ENCODE results near the gene SLC17A9.

The SLC17A9 gene

DNA sequence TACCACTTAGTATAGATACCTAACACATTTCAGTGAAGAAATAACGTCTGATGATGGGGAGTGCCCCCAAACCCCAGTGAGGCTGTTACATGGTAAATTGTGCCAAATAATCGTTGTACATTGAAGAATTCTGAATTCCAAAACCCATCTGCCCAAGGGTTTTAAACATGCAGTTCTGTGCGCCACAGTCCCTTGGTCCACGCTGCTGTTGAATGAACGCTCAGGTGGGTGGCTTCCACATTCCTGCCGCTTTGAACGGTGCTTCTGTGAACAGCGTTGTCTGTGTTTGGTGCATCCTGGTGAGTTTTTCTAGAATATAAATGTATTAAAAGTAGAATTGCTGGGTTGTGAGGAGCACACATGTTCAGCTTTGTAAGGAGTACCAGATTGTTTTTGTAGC, 11.6 kb upstream of the SLC17A9 start:
- DNase-seq, result no peak

DNA sequence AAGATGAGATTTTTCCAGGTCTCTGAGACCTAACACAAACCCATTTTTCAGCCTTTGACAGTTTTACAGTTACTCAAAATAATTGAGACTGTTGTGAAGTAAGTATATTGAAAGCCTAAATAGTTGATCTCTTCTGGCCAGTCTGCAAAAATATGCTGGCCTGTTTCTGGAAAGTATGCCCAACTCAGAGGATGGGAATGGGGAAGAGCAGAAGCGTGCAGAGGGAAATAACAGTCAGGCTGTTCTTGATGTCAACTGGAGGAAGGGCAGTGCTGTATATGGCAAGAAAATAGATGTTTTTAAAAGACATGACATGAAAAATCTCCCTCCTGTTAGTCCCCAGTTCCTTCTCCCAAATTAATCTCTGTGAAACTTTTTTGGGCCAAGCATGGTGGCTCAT, 10.7 kb upstream of the SLC17A9 start:
- DNase-seq, result no peak

- DNase-seq, result no peak
Observed at GRCh38 chr20:62942456-62942855, 10.1 kb upstream of the SLC17A9 start.

- DNase-seq, result no peak
Observed at GRCh38 chr20:62943396-62943795, 9.1 kb upstream of the SLC17A9 start.

GRCh38 chr20:62944184-62944583, 8.3 kb upstream of the SLC17A9 start:
- DNase-seq, result no peak

- no peak for DNase-seq
Observed at GRCh38 chr20:62944746-62945145, 7.8 kb upstream of the SLC17A9 start.

- no peak for DNase-seq
Observed at GRCh38 chr20:62945771-62946339, 6.7 kb upstream of the SLC17A9 start.

DNA sequence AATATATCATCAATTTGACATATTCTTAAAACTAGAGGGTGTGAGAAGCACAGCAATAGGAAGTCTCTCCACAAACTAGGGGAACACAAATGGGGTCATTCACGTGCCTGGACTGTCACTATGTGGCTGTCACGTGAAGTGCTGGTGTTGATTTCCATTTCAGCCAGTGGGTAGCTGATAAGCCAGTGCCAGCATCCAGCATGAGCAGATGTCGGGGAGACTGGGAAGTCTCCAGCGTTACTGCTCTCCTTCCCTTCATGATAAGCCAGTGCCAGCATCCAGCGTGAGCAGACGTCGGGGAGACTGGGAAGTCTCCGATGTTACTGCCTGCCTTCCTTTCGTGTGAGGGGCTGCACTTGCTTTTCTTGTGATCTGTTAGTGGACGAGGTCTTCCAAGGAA, 5.6 kb upstream of the SLC17A9 start:
- no peak for DNase-seq

DNA sequence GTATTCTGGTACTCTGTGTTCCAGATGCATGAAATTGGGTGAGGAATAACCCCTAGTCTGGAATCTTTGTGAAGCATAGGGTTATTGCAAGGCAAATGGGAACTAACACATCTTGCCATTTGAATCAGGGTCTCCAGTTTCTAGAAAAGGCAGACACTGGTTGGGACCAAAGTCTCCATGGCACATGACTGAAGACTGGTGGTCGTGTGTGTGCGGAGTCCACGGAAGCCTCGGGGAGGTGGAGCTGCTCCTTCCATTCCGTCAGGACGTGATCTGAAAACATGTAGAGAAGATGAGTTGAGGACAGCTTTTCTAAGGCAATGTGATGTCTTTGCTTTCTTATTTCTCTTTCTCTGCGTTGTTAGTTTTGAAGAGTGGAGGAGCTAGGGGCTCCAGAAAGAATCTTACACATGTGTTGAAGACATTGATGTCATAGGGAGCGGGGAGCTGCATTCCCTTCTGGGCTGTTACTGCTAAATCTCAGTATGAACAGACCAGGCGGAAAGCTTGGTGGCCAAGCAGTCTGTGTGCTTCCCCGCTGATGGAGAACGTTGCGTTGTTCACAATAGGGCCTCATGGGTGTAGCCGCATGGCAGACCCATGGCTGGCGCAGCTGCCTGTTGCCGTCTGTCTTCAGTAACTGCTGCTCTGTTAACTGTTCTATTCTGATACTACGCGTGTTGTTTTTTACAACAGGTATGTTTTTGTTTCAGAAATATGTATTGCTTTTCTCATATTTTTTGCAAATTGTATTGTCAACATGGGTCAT, 4.8 kb upstream of the SLC17A9 start:
- DNase-seq, result no peak

GRCh38 chr20:62949153-62949821, 3.2 kb upstream of the SLC17A9 start:
- no peak for DNase-seq

DNA sequence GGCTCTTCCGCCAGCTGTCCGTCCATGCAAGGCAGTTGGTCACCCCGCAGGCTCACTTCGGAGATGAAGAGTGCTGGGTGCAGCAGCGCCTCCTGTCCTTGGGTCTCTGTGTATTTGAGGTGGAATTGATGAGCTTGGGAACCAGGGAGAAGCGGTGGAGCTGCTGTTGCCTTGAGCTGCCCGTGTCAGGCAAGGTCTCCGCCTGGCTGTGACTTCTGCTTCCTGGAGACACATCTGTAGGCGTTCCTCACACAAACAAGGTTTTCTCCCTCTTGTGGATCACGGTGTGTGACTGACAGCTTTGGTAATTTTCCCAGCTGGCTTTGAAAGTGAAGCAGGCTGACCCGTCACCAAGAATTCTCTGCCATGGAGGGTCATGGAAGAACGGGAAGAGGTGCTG, 2.5 kb upstream of the SLC17A9 start:
- DNase-seq, result no peak

- no peak for DNase-seq
Observed at GRCh38 chr20:62950741-62951140, 1.8 kb upstream of the SLC17A9 start.

DNA sequence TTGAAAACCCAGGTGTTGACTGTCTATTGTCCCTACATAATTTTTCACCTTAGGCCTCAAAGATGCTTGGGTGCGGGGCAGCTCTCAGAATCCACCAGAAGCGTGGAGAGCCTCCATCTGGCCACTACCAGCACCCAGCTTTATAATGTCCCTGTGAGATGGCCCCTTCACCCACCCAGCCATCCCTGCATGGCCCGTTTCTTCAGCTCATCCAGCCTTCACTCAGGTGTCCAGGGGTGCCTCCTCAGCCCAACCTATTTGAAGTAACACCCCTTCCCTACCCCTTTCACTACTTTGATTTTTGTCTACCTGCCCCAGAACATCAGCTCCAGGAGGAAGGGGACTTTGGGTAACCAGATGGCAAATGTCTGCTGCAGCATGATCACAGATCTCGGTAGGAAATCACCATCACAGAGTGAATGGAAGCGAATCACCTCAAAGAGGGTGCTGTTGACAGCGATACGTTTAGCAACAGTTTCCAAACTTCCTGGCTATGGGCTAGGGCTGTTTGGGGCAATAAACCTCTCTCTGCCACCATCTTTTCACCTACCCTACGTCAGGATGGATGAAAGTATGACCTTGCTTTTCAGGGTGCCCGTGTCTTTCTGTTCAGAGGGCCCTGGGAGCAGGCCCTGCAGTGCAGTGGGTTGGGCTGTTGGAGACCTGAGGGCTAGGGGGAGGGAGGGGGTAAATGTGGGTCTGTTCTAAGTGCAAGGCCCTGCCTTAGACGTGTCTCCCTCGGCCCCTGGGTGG, 1.2 kb upstream of the SLC17A9 start:
- no peak for DNase-seq

DNA sequence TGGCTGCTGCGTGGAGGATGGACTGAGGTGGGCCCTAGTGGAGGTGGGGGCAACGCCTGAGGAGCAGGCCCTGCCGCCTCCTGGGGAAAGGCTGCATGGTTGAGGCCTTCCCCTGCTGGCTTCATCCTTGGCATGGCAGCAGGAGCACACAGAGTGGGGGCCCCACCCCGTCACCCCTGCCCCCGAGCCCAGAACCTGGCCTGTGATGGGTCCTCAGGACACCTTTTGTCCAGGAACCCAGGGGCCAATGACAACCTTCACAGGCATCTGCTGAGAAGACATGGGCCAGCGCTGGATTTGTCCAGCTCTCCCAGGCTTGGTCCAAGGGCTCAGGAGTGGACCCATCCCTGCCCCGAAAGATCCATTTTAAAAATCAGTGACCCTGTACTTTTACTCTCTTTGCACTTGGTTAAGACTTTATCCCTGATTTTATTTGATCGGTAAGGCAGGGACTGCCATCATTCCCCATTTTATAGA, 575 bp upstream of the SLC17A9 start:
- DNase-seq, result no peak

GRCh38 chr20:62952968-62953838, 694 bp downstream of the SLC17A9 start:
- no peak for DNase-seq

DNA sequence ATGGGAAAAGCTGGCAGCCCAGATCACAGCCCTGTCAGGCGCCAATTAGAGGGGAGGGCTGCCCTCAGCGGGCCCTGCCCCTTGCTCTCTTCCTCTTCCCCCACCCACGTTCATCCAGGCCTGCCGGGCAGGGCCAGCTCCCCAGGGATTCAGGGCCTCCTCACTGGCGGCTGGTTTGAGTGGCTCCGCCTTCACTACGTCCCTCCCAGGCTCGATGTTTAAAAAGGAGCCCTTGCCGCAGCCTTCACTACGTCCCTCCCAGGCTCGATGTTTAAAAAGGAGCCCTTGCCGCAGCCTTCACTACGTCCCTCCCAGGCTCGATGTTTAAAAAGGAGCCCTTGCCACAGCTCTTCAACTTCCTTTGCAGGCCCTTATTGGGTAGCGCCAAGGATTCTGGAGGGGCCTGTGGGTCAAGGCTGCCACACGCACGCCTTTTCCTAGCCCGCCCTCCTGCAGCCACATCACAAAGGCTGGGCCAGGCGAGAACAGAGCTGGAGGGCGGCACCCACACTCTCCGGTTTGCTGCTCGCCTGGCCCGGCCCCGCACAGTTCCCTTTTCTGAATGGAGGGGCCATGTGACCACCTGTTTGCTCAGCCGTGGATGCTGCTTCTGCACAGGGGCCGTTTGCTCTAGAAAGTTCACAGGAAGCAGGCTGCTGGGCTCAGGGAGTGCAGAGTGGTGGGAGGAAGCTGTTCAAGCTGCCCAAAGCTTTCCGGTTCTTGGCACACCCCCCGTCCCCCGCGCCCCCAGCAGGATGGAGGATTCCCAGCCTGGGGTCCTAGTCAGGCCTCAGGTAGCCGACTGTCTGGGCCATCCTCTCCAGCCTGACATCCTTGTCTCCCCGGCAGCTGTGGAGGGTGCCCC, 1.6 kb downstream of the SLC17A9 start:
- DNase-seq, result peak; percentile 74

GRCh38 chr20:62955519-62956386, 3.2 kb downstream of the SLC17A9 start:
- DNase-seq, result no peak

GRCh38 chr20:62956387-62957135, 4.1 kb downstream of the SLC17A9 start:
- no peak for DNase-seq
